HepG2 (cell line): ENCODE data around the gene NEURL4. TPM values are rescaled to one million over a fixed set of nuclear protein-coding genes. Genes with fewer than 3 reads are reported as not detected.

Experiments used
- ATAC-seq: fragments of 200-7000 bp; cut with Tn5 transposase; 3 replicates; pipeline ENCODE4 v1.9.1; 2020; ENCODE audit warnings: mild to moderate bottlenecking, moderate library complexity
- BruUV-seq: library from RNA; stranded (reverse); fragments of 400-500 nt; replicated peaks from 2 replicates; lab custom pipeline; 2021; lab: Mats Ljungman, UMichigan
- CTCF ChIA-PET: fragments of 300-600 bp; formaldehyde crosslinking; extraction: SDS; loops from one replicate; lab custom pipeline; 2021; ENCODE audit warnings: low total read pairs, inconsistent platforms, low intra/inter-chr PET ratio; lab: Yijun Ruan, JAX
- POLR2A ChIA-PET: fragments of 350-600 bp; sonication (Branson Sonifier 250); formaldehyde crosslinking; loops from one replicate; lab custom pipeline; 2020; ENCODE audit warnings: antibody characterized with exemption, inconsistent platforms; lab: Yijun Ruan, JAX
- DNase-seq: peaks from one replicate; pipeline ENCODE4 v3.0.0-alpha.2; 2015; ENCODE audit warnings: low spot score
- FAIRE-seq: peaks from 3 replicates; lab custom pipeline; 2011; peaks lifted over from hg19 to GRCh38; lab: Jason Lieb, UNC
- H2AFZ ChIP-seq: one replicate; pipeline ENCODE4 v1.6.1; 2011; ENCODE audit warnings: low read length, inconsistent platforms
- H3K27ac ChIP-seq: fragments of 300-600 bp; 3 replicates; pipeline ENCODE4 v1.8.0; 2011; ENCODE audit warnings: mixed run types, mild to moderate bottlenecking, mixed read lengths, low read length, inconsistent platforms; ENCODE audit not compliant: insufficient read depth; ENCODE audit errors: extremely low read length
- H3K27me3 ChIP-seq, 2 experiments: fragments of 200-600 bp in 1 of 2; 2 replicates in 1 of 2; 3 replicates in 1 of 2; pipeline versions ENCODE4 v1.6.0 to v1.8.0; 2011; ENCODE audit warnings: low read length in 2 of 2, mild to moderate bottlenecking in 2 of 2, moderate library complexity in 2 of 2, inconsistent platforms in 1 of 2; ENCODE audit not compliant: insufficient read depth in 2 of 2, control insufficient read depth in 1 of 2
- H3K36me3 ChIP-seq, 2 experiments: fragments of 200-600 bp in 1 of 2; replicated peaks in 1 of 2; 2 replicates in 1 of 2; 3 replicates in 1 of 2; pipeline versions ENCODE4 v1.5.1 to v1.8.0; 2011; ENCODE audit warnings: low read length in 2 of 2, inconsistent platforms in 1 of 2; ENCODE audit not compliant: insufficient read depth in 2 of 2, control insufficient read depth in 1 of 2
- H3K4me1 ChIP-seq: 2 replicates; pipeline ENCODE4 v1.5.1; 2012; ENCODE audit warnings: low read length, inconsistent platforms; ENCODE audit not compliant: insufficient read depth
- H3K4me2 ChIP-seq: 2 replicates; pipeline ENCODE4 v1.6.0; 2011; ENCODE audit warnings: low read depth, low read length, inconsistent platforms
- H3K4me3 ChIP-seq, 3 experiments: fragments of 200-600 bp in 1 of 3; sonication (generic), shearing (Covaris generic) in 1 of 3; replicated peaks in 1 of 3; 2 replicates each; pipeline ENCODE4 v1.5.1; 2011 to 2016; ENCODE audit warnings: low read length in 3 of 3, inconsistent platforms in 2 of 3, low read depth in 2 of 3, mild to moderate bottlenecking in 2 of 3, control low read depth in 1 of 3, mixed read lengths in 1 of 3; ENCODE audit not compliant: insufficient read depth in 1 of 3
- H3K79me2 ChIP-seq: one replicate; pipeline ENCODE4 v1.6.1; 2011; ENCODE audit warnings: low read length, inconsistent platforms; ENCODE audit not compliant: insufficient read depth
- H3K9ac ChIP-seq: 2 replicates; pipeline ENCODE4 v1.6.0; 2011; ENCODE audit warnings: mild to moderate bottlenecking, low read depth, low read length, inconsistent platforms; ENCODE audit not compliant: insufficient read depth
- H3K9me3 ChIP-seq: 2 replicates; pipeline ENCODE4 v1.5.1; 2012; ENCODE audit warnings: mild to moderate bottlenecking, low read length
- H4K20me1 ChIP-seq: 2 replicates; pipeline ENCODE4 v1.6.0; 2011; ENCODE audit warnings: inconsistent platforms, mild to moderate bottlenecking, low read length, moderate library complexity; ENCODE audit not compliant: insufficient read depth
- AGO1 ChIP-seq: fragments of 200-400 bp; formaldehyde crosslinking; IDR thresholded peaks from 2 replicates; pipeline ENCODE4 v1.6.1; 2017; ENCODE audit warnings: mild to moderate bottlenecking, low read depth, low read length, moderate library complexity; ENCODE audit not compliant: poor library complexity, severe bottlenecking
- HOXA5 ChIP-seq: sonication (generic); formaldehyde crosslinking; IDR thresholded peaks from 2 replicates; pipeline ENCODE4 v1.4.0; 2020; ENCODE audit warnings: missing genetic modification reagents
- KLF16 ChIP-seq, 2 experiments: sonication (generic) in 1 of 2; formaldehyde crosslinking in 1 of 2; IDR thresholded peaks; 2 replicates each; pipeline versions ENCODE4 v1.6.1 to v1.8.0; 2016 to 2023; ENCODE audit warnings: missing genetic modification reagents in 2 of 2, missing compliant biosample characterization in 1 of 2
- MIER2 ChIP-seq: IDR thresholded peaks from 2 replicates; pipeline ENCODE4 v1.6.1; 2016; ENCODE audit warnings: missing biosample characterization, missing genetic modification reagents
- NKX3-1 ChIP-seq: sonication (generic); formaldehyde crosslinking; IDR thresholded peaks from 2 replicates; pipeline ENCODE4 v1.5.0; 2020; ENCODE audit warnings: missing genetic modification reagents
- NR2F2 ChIP-seq: IDR thresholded peaks from 2 replicates; pipeline ENCODE4 v1.6.1; 2012; ENCODE audit warnings: low read depth, inconsistent platforms, borderline replicate concordance
- TEAD2 ChIP-seq: sonication (generic); formaldehyde crosslinking; IDR thresholded peaks from 2 replicates; pipeline ENCODE4 v1.9.0; 2021; ENCODE audit warnings: missing genetic modification reagents
- TEAD3 ChIP-seq: optimal IDR thresholded peaks from 2 replicates; pipeline ENCODE3; 2016; ENCODE audit warnings: borderline replicate concordance
- ZNF776 ChIP-seq: sonication (generic); formaldehyde crosslinking; IDR thresholded peaks from 2 replicates; pipeline ENCODE4 v1.4.0; 2020; ENCODE audit warnings: mild to moderate bottlenecking, missing genetic modification reagents
- ZNF891 ChIP-seq: sonication (generic); formaldehyde crosslinking; IDR thresholded peaks from 2 replicates; pipeline ENCODE4 v1.5.0; 2020; ENCODE audit warnings: mild to moderate bottlenecking, missing genetic modification reagents
- WGBS: methylation state at CpG from one replicate; pipeline ENCODE4 v1.1.6; 2017; ENCODE audit warnings: low lambda C conversion rate; 5-methylcytosine and 5-hydroxymethylcytosine counted together
- in situ Hi-C: cut with HindIII; loops from 2 replicates; pipeline ENCODE4 v1.10.0; 2017; ENCODE audit warnings: low pct_unique_long_range_greater_than_20kb; ENCODE audit not compliant: extremely low pct_ligation_motif_present
- intact Hi-C: fragments of 100-400 bp; cut with micrococcal nuclease; formaldehyde crosslinking; loops from one replicate; pipeline ENCODE4 v1.10.0; 2022; ENCODE audit not compliant: unreplicated experiment
- polyA plus RNA-seq, 8 experiments: library from polyadenylated mRNA; depleted of rRNA in 3 of 8; stranded (reverse) in 7 of 8; unstranded in 1 of 8; fragments of >200 nt; fragmentation: Illumina TruSeq in 4 of 8; extraction: Trizol in 4 of 8; gene quantifications; 2 replicates each; pipeline versions ENCODE4 v1.2.1 to v1.2.3, GENCODE V29; 2011 to 2016; ENCODE audit warnings: low read depth in 4 of 8, missing spikeins in 1 of 8, mixed read lengths in 1 of 8; ENCODE audit not compliant: insufficient read depth in 1 of 8
- total RNA-seq, 5 experiments: library from RNA; depleted of rRNA; stranded (reverse); fragments of >200 nt; fragmentation: Illumina TruSeq; extraction: Trizol; gene quantifications; 2 replicates each; pipeline ENCODE4 v1.2.3, GENCODE V29; 2016; ENCODE audit warnings: low read depth in 1 of 5
- TF ChIP-seq, protein P1 (sequence below): sonication (generic); formaldehyde crosslinking; IDR thresholded peaks from 2 replicates; pipeline ENCODE4 v1.4.0; 2020; ENCODE audit warnings: missing genetic modification reagents, low read depth, mild to moderate bottlenecking, borderline replicate concordance
- TF ChIP-seq, protein P2 (sequence below): sonication (generic); formaldehyde crosslinking; IDR thresholded peaks from 2 replicates; pipeline ENCODE4 v1.9.0; 2022; ENCODE audit warnings: low read depth, missing genetic modification reagents
- TF ChIP-seq, protein P3 (sequence below): sonication (generic); formaldehyde crosslinking; IDR thresholded peaks from 2 replicates; pipeline ENCODE4 v1.8.0; 2022; ENCODE audit warnings: mild to moderate bottlenecking, missing genetic modification reagents
- TF ChIP-seq, protein P4 (sequence below), 2 experiments: sonication (generic) in 1 of 2; formaldehyde crosslinking in 1 of 2; IDR thresholded peaks; 2 replicates each; pipeline versions ENCODE4 v1.4.0 to v1.6.1; 2016 to 2020; ENCODE audit warnings: borderline replicate concordance in 1 of 2, low read depth in 1 of 2, mild to moderate bottlenecking in 1 of 2, missing genetic modification reagents in 1 of 2

The NEURL4 gene
- total and polyA plus RNA-seq, 2 of the 13 experiments (the other 11 are each of a cell fraction or from before 2014, with no cell fraction given), result 14.8 to 15.7 TPM

DNA sequence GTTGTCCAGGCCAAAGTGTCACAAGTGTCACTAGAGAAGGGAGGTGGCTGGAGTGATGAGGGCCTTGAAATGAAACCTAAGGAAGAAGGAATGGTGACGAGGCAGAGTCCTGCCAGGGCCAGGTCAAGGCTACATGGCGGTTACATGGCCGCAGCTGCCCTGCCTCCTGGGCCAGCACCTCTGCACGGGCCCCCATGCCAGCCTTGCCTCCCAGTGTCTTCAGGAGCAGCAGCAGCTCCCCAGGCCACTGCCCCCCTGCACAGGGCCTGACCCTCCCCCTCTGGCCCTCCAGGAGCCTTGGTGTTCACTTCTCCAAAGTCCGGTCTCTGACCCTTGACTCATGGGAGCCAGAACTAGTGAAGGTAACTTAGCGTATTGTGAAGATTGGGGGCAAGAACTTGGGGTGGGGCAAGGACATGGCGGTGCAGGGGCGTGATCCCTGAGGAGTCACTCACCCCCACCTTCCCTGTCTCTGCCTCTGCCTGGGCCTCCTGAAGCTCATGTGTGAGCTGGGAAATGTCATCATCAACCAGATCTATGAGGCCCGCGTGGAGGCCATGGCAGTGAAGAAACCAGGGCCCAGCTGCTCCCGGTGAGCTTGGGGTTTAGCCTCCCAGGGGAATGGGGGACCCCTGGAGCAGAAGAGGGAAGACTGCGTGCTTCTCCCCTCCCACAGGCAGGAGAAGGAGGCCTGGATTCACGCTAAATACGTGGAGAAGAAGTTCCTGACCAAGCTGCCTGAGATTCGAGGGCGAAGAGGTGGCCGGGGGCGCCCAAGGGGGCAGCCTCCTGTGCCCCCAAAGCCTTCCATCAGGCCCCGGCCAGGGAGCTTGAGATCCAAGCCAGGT is 18.7 kb upstream of the NEURL4 start:
- Histone ChIP-seq H3K9me3 (no peaks in the 10 kb centered on the region), H3K4me2 (no peak overlapping the region), H3K27me3 (peaks cover 1 to 16% of the 10 kb centered on the region in 2 experiments; a peak in 3 of 5 replicates), H3K36me3 (no peaks in the 10 kb centered on the region), H3K79me2 (no peaks in the 10 kb centered on the region), H3K4me1 (peaks cover 59% of the 10 kb centered on the region), H3K27ac (no peak overlapping the region), H4K20me1 (peaks cover 13% of the 10 kb centered on the region; the same call in 1 of the 2 replicates), H3K4me3 (no peak overlapping the region), H2AFZ (no peak overlapping the region), H3K9ac (no peak overlapping the region)
- ChIA-PET POLR2A (interaction anchor here (0.9 to 2.3 kb wide), 4 partner anchors 13 to 67 kb away, joined by 3 to 7 read pairs (median 6); partner anchors contain the start of genes SLC2A4 and TMEM256), CTCF (interaction anchor here (5.9 kb wide), 1 partner anchor 24 kb away, joined by 41 read pairs; no protein-coding TSS in a partner anchor)
- ATAC-seq (no peak), DNase-seq (no peak), FAIRE-seq (no peak)
- in situ Hi-C loops (no loop called here), intact Hi-C loops (loop anchor here (2.0 kb wide), 1 partner anchor 67 kb away; the partner anchor contains the start of gene SLC2A4)
- BruUV-seq, result no TSS peak
- WGBS, result 41% methylated on average over 11 of the region's 19 CpGs
- TF ChIP-seq KLF16 (CRISPR knock-in tag; IDR thresholded peaks at IDR 0.05), result no peak
- TF ChIP-seq, protein P1, sequence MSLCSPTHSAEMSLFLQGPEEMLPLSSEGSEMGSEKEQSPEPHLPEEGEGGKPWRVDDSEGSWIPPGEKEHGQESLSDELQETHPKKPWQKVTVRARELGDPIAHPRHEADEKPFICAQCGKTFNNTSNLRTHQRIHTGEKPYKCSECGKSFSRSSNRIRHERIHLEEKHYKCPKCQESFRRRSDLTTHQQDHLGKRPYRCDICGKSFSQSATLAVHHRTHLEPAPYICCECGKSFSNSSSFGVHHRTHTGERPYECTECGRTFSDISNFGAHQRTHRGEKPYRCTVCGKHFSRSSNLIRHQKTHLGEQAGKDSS (CRISPR knock-in tag), result 0 out of 2 replicates have a peak, but pooled peaks have one; percentile 23
- TF ChIP-seq, protein P2, sequence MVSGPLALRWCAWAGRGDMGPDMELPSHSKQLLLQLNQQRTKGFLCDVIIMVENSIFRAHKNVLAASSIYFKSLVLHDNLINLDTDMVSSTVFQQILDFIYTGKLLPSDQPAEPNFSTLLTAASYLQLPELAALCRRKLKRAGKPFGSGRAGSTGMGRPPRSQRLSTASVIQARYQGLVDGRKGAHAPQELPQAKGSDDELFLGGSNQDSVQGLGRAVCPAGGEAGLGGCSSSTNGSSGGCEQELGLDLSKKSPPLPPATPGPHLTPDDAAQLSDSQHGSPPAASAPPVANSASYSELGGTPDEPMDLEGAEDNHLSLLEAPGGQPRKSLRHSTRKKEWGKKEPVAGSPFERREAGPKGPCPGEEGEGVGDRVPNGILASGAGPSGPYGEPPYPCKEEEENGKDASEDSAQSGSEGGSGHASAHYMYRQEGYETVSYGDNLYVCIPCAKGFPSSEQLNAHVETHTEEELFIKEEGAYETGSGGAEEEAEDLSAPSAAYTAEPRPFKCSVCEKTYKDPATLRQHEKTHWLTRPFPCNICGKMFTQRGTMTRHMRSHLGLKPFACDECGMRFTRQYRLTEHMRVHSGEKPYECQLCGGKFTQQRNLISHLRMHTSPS (CRISPR knock-in tag), result no peak
- no peak for TF ChIP-seq ZNF891 (CRISPR knock-in tag)
- no peak for TF ChIP-seq HOXA5
- no peak for TF ChIP-seq NR2F2
- TF ChIP-seq TEAD2 (CRISPR knock-in tag), result no peak
- no peak for TF ChIP-seq ZNF776 (CRISPR knock-in tag)
- no peak for TF ChIP-seq NKX3-1
- peak; percentile 68 for TF ChIP-seq AGO1
- no peak for TF ChIP-seq MIER2 (CRISPR knock-in tag)
- TF ChIP-seq, protein P3, sequence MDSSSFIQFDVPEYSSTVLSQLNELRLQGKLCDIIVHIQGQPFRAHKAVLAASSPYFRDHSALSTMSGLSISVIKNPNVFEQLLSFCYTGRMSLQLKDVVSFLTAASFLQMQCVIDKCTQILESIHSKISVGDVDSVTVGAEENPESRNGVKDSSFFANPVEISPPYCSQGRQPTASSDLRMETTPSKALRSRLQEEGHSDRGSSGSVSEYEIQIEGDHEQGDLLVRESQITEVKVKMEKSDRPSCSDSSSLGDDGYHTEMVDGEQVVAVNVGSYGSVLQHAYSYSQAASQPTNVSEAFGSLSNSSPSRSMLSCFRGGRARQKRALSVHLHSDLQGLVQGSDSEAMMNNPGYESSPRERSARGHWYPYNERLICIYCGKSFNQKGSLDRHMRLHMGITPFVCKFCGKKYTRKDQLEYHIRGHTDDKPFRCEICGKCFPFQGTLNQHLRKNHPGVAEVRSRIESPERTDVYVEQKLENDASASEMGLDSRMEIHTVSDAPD (CRISPR knock-in tag), result no peak
- TF ChIP-seq, protein P4, sequence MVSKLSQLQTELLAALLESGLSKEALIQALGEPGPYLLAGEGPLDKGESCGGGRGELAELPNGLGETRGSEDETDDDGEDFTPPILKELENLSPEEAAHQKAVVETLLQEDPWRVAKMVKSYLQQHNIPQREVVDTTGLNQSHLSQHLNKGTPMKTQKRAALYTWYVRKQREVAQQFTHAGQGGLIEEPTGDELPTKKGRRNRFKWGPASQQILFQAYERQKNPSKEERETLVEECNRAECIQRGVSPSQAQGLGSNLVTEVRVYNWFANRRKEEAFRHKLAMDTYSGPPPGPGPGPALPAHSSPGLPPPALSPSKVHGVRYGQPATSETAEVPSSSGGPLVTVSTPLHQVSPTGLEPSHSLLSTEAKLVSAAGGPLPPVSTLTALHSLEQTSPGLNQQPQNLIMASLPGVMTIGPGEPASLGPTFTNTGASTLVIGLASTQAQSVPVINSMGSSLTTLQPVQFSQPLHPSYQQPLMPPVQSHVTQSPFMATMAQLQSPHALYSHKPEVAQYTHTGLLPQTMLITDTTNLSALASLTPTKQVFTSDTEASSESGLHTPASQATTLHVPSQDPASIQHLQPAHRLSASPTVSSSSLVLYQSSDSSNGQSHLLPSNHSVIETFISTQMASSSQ (IDR thresholded peaks at IDR 0.05; ENCODE audit: low read depth), result no peak
- TF ChIP-seq, protein P4 (CRISPR knock-in tag; IDR thresholded peaks at IDR 0.05; ENCODE audit: borderline replicate concordance), result 0 out of 2 replicates have a peak, but pooled peaks have one; percentile 10
- no peak for TF ChIP-seq TEAD3
